Measurements from ENCODE around the gene RREB1. TPM values are rescaled to one million over a fixed set of nuclear protein-coding genes. Genes with fewer than 3 reads are reported as not detected.

The RREB1 gene
- total RNA-seq, 1 donor from 2014 or later, result 26.9 TPM

DNA sequence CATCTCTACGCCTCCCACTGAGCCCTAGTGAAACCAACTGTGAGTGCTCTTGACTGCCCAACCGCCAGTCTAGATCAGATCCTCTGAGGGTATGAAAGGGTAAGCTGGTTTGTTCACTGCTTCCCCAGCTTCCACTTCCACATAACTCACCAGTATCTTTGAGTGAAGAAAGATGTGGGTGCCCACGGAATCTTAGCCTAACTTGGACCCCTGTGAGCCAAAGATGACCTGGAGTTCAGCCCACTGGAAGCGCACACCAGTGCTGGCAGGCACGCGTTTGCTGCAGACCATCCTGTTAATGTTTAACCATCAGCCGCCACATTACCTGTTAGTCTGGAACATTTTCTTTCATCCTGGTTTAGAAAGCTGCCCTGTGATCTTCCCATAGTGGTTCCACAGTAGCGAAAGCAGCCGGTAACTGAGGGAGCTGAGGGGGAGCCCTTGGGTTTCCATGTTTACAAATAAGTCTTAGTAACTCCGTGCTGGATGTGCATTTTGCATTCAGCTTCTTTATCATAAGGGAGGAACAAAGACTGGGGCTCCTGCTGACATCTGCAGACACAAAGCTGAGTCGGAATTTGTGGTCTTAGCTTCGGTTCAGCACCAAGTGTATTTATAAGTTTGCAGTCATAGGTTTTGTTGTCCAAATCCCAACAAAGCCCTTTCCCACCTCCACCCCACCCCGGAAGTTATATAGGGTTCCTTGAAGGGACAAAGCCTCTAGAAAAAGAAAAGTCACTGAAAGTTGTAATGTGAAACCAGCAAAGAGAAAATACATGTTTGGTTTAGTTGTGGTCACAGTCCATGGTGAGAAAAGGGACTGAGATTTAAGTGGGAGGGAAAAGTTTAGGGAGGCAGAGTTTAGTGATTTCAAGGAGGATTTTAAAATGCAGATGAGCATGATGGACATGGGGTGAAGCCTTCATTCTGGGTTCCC, 134.2 kb downstream of the RREB1 start:
- intact Hi-C loops (cut with micrococcal nuclease), result loop anchor here (5.0 kb wide), 1 partner anchor 135 kb away; the partner anchor contains the start of gene RREB1

DNA sequence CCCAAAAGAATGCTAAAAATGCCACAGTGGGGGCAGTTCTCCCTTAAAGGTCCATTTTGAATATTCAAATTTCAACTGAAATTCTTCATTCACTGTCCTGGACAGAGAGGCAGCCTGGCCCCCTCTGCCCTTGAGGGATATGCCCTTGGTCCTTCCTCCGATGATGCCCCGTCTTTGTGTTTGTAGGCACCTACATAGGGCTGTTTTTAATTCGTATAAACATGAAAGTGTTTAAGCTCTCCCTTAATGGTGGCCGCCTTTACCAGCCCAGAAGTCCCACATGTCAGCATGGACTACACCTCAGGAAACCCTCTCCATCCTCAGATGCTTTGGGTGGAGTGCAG, 135.0 kb downstream of the RREB1 start:
- intact Hi-C loops (cut with micrococcal nuclease), result loop anchor here (1.0 to 5.0 kb wide), 3 partner anchors 136 to 566 kb away; partner anchors contain the start of gene RREB1

DNA sequence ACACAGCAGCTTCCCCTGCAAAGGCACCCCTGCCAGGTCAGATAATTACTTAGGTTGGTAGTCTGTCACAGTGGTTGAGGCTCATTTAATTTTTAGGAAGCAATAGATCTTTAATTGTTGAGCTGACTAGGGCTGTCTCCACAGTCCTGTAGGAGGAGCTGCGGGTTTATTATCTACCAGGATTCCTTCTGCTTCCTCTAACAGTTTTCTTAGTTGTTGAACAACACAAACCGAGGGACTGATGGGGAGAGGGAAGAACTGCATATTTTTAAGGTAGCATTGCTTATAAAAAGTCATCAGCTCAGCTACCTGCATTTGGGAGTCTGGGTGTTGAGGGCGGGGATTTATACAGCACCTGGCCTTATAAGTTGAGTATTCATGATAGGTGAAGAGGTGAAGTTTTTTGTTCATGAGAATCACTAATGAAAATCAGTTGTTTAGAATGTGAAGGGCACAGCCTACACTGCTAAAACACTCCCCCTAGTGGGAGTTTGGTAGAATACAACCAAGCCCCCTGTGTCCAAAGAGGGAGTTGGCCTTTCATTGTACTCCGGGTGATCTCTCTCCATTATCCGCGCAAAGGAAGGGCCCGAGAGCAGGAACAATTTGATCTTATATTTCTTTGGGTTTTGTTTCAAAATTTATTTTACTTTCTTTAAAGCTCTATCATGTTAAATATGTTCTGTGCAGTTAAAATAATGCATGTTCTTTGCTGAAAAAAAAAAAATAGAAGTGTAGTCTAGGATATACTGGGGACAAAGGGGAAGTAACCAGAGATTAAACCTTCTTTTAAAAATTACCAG, 135.6 kb downstream of the RREB1 start:
- intact Hi-C loops (cut with micrococcal nuclease), result loop anchor here (1.0 to 5.0 kb wide), 3 partner anchors 136 to 566 kb away; partner anchors contain the start of gene RREB1

DNA sequence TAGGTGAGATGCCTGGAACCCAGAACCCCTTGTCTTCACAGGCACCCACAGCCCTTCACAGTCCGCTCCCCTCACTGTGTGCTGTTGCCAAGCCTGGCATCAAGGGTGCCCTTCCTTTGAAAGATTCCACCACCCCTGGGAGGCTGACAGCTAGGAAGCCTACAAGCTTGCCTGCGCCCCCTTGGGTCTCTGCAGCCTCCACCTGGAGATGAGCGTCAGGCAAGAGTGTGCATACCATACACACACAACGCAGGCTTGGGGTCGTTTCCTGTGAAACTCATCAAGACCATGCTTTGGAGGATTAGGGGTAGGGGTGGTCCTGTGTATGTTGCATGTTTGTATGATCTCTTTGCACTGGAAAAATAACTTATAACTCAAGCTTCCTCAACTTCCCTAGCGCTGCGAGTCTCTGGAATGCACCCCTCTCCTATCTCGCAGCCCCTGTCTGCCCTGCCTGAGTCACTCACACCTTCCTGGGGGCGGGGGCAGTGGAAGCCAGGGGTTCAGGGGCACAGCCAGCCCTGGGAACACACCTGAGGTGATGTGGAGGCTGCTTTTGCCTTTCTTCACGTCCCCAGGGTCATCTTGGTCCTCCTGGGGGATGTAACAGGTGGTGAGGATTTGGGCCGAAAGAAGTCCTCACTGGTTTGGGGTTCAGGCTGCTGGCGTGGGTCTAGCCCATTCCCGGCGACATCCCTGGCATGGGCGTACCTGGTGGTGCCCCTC, 138.1 kb downstream of the RREB1 start:
- intact Hi-C loops (cut with micrococcal nuclease), result no loop called here

DNA sequence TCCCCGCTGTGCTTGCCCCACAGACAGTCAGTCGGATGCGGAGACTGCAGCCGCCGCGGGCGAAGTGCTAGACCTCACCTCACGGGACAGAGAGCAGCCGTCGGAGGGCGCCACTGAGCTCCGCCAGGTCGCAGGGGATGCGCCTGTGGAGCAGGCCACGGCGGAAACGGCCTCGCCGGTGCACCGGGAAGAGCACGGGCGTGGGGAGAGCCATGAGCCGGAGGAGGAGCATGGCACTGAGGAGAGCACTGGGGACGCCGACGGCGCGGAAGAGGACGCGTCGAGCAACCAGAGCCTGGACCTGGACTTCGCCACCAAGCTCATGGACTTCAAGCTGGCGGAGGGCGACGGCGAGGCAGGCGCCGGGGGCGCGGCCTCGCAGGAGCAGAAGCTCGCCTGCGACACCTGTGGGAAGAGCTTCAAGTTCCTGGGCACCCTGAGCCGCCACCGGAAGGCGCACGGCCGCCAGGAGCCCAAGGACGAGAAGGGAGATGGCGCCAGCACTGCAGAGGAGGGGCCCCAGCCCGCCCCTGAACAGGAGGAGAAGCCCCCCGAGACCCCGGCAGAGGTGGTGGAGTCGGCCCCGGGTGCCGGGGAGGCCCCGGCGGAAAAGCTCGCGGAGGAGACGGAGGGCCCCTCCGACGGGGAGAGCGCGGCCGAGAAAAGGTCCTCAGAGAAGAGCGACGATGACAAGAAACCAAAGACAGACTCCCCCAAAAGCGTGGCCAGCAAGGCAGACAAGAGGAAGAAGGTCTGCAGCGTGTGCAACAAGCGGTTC, 138.8 kb downstream of the RREB1 start:
- intact Hi-C loops (cut with micrococcal nuclease), result no loop called here

DNA sequence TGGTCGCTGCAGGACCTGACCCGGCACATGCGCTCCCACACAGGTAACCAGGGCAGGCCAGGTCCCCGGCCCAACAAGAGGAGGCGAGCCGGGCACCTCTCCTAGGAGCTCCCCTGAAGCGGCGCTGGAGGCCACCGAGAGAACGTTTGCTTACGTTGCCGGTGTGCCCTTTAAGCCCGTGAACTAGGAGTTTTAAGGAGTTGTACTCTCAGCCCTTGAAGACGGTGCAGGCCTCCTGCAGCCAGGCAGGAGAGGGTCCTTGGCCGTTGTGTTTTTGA, 139.4 kb downstream of the RREB1 start:
- intact Hi-C loops (cut with micrococcal nuclease), result no loop called here

DNA sequence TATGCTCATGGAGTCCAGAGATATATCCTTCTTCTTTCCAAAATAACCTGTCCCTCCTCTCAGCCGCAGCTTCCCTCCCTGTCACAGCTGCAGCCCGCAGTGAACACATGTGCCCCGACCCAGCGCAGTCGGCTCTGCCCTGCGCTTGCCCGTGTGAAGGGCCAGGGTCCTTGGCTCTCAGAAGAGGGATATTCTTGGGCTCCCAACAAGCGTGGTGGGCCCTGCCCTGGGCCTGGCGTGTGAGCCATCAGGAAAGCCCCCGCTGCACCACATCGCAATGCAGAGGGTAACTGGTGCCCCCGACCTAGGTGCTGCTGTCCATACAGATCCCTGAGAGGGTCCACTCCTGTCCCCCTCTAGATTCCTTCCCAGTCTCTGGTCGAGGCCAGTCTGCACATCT, 140.1 kb downstream of the RREB1 start:
- intact Hi-C loops (cut with micrococcal nuclease), result no loop called here

DNA sequence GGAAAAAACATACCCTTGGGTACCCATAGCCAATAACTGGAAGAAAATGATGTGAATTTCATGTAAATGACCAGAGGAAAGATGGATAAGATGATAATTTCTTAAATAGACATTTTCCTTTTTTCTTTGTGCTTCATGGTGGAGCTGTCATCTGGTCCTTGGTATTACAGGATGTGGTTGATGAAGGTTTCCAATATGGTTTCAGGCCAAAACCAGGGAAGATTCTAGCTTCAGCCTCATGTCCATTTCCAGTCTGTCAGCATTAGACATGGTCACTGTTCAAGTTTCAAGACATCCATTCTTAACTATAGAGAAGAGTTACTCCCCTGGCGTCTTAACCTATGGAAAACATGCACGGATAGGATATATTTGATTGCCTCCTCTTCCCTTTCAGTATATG, 141.6 kb downstream of the RREB1 start:
- intact Hi-C loops (cut with micrococcal nuclease), result no loop called here

DNA sequence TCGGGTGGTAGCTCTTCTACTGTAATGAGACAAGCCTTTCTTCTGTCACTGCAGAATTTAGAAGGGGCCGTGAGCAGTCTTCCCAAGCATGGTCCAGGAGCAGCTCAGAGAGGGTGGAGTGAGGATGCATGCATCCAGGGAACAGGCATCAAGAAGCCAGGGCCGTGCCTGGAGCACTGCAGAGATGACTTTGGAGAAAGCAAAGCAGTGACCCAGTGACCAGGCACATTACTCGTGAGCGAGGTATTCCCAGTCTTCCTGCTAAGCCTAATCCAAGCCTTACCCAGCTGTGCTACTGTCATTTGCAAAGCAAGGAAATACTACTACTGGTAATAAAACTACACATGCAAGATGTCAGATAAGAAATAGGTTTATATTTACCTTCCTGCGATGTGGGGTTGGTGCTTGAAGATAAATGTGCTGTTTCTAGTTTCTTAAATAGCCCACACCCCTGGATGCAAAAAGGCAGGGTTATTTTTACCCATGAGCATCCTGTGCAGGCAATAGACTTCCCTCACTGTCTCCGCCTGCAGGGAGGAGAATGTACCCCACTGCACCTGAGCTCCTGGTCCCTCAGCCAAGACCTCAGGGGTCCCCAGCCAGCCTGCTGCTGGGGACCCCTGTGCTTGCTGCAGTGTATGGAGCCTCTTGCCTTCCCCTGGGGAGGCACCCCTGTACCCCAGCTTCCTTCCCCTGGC, 142.3 kb downstream of the RREB1 start:
- intact Hi-C loops (cut with micrococcal nuclease), result no loop called here

DNA sequence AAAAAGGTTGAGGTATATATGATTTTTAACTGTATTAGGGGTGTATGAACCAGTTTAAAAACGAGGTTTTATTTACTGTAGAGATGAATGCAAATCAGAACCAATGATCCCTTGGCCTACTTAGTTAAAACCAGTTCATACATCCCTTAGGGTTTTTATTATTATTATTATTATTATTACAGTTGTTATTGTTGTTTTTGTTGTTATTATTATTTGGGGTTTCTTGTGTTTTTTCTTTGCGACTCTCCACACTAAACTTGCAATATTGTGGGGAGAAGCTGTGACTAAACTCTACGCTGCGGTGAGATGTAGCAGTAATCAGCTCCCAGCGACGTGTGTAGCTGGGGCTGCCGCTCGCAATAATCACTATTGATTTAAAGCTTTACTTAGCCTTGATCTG, 143.1 kb downstream of the RREB1 start:
- intact Hi-C loops (cut with micrococcal nuclease), result no loop called here

DNA sequence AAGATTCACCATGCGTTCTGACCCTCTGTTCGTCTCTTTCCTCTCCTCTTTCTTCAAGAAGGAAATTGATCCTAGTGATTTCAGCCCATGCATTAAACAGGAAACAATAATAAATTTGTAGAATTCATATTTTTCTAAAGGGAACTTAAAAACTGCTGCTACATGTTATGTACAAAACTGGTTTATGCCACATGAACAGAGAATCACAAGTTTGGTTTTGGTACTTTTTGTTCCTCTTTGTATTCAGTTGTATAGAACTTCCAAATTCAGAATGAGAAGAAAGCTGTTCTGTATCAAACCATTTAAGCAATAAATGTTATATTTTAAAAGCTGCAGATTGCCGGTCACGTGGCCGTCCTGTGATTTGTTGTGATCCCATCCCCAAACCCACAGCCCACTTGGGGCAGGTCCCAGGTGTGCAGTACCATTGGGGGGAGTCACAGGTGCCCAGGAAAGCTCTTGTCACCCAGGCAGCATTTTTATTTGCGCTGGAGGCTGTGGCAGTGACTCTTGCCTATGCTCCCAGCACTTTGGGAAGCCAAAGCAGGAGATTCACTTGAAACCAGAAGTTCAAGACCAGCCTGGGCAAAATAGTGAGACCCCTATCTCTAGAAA, 144.0 kb downstream of the RREB1 start:
- intact Hi-C loops (cut with micrococcal nuclease), result no loop called here

DNA sequence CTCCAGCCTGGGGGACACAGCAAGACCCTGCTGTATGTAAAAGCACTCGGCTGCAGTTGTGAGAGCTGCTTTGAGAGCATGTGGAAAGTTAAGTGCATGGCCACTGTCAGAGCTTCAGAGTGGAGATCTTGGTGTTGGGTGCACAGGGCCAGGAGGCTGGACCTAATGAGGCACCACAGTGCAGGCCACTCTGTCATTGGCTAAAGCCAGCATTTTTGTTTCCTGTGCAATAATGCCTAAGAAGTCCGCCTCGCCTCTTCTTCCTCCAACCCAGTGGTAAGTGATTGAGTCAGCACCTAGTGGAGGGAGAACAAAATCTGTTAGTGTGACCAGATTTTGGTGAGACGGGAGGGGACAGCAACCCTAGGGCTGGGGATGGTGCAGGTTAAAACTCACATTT, 144.6 kb downstream of the RREB1 start:
- intact Hi-C loops (cut with micrococcal nuclease), result no loop called here

DNA sequence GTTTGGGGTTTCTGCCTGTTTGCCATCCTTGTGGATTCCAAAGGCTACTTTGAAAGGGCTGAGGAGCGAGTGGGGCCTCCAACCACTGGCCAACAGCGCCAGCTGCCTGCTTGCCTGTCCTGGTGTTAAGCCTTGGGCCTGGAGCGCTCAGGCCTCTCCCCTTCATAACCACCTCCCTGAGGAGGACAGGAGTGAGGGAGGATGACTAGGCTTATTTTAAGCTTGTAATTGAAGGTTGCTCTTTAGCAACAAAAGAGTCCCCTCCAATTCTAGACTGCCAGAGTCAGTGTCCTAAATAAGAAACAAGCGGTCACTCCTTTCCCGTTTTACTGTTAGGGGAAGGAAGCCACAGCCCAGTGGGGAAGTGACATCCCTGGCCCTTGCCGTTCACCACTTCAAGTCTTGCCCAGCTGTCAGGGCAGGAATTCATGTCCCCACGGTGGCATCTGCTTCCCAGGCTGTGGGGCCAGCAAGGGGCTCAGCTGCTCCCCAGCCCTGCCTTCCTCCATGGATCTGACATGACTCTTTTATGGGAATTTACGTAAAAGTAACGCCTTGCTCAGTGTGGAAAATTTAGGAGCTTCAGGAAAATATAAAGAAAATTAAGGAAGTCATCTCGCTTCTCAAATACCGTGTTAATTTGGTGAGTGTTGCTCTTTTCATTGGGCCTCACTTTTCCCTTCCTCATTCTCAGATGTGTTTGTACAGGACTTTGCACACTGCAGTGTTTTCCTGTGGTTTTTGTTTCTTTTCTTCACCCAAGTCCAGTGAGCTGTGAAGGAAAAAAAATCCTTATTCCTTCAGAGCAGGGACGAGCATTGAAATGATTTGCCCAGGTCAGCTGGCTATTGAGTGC, 147.4 kb downstream of the RREB1 start:
- intact Hi-C loops (cut with micrococcal nuclease), result no loop called here

DNA sequence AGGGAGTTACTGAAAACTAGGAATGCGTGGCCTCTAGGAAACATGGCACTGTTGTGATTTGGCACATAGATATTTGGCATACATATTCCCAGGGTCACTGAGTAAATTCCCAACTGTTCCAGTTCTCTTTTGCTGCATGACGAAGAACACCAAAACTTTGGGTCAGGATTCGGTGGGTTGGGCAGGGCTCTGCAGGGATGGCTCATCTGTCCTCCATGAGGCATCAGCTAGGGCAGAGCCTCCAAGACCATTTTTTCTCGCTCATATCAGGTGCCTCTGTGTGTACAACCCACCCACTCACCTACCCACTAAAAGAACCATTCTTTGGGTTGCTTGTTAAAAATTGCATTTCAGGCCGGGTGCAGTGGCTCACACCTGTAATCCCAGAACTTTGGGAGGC, 148.2 kb downstream of the RREB1 start:
- intact Hi-C loops (cut with micrococcal nuclease), result no loop called here

DNA sequence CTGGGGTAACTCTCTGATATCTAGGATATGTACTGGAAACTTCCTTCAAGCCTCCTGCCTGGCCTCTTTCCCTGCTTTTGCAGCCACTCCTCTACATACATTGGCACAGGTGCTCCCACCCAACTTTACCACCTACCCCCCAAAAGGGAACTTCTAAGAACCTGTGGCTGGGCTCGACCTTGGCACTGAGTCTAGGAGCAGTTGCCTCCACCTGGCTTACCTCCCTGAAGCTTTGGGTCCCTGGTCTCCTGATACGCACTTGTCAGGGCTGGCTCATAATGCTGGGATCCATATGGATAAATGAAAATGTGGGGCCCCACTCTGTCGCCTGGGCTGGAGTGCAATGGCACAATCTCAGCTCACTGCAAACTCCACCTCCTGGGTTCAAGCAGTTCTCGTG, 149.0 kb downstream of the RREB1 start:
- intact Hi-C loops (cut with micrococcal nuclease), result no loop called here

DNA sequence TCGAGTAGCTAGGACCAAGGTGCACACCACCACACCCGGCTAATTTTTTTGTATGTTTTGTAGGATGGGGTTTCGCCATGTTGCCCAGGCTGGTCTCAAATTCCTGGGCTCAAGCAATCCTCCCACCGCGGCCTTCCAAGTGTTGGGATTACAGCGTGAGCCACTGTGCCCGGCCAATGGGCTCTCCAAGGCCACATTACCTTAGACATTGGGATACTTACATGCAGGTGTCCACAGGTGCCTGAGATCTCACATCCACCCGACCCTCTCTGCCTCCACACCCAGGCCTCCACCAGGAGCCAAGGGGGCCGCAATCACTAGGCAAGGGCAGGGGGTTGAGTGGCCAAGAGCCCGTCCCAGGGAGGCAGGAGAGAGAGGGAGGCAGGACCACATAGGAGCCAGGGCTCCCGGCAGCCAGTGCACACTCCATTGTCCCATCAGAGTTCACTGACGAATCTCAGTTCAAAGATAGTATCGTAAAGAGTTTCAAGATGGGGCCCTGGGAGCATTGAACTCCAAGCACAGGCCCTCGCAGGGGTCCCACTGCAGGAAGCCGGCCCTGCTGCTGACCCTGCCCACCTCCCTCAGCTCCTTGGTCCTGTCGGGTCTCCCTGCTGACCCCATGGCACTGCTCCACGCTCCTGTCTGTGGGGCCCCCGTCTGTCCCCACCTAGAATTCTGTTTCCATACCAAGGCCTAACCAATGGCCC, 149.9 kb downstream of the RREB1 start:
- intact Hi-C loops (cut with micrococcal nuclease), result no loop called here

DNA sequence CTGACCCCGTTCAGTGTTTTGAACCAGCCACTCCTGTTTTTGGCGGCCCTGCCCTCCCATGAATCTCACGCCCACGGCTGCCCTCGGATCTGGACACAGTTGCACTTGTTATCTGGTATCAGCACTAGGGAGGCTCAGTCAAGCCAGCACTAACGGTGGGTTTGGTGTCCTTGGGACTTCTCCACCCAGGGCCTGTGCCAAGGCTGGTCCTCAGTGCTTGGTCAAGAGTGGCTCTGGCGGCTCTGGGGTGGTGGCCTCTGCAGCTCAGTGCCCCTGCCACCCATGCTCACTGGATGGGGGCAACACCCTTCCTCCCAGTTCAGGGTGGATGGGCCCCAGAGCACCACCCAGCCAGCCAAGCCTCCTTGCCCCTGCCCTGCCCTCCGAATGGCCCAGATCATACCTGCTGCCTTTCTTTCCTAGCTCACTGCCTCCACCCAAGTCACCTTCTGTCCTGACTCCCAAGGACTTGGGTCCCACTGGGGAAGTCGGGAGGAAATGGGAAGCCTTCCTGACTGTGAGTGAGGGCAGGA, 150.5 kb downstream of the RREB1 start:
- intact Hi-C loops (cut with micrococcal nuclease), result no loop called here
